Gastrocnemius medialis (tissue), 4 donors: ENCODE data around the gene OPRL1. TPM values are rescaled to one million over a fixed set of nuclear protein-coding genes. Genes with fewer than 3 reads are reported as not detected.
A peak's percentile ranks its signal among the peaks of the same experiment; 100 is the strongest.

Experiments
- ATAC-seq, 2 donors: fragments of 150-250 bp; one replicate each; pipeline ENCODE4 v1.9.1; 2016
- DNase-seq, 2 donors: peaks; one replicate each; pipeline ENCODE4 v3.0.0-alpha.2; 2019
- H3K27ac ChIP-seq, 4 donors: fragments of 200-600 bp; sonication (generic); 1 replicate in 1 of 4; 2 replicates in 3 of 4; pipeline ENCODE4 v1.5.1; 2016 to 2018; ENCODE audit warnings: mild to moderate bottlenecking in 2 of 4, moderate library complexity in 1 of 4
- H3K27me3 ChIP-seq, 3 donors: fragments of 200-600 bp; sonication (generic) in 2 of 3; 1 replicate in 1 of 3; 2 replicates in 2 of 3; pipeline versions ENCODE4 v1.5.1 to v1.6.0; 2016 to 2019; ENCODE audit warnings: mild to moderate bottlenecking in 1 of 3, moderate library complexity in 1 of 3
- H3K36me3 ChIP-seq, 2 donors: fragments of 200-600 bp; sonication (generic) in 1 of 2; one replicate each; pipeline ENCODE4 v1.5.1; 2017 to 2018
- H3K4me1 ChIP-seq, 2 donors: fragments of 200-600 bp; sonication (generic) in 1 of 2; one replicate each; pipeline ENCODE4 v1.5.1; 2016 to 2017; ENCODE audit warnings: mild to moderate bottlenecking in 2 of 2
- H3K4me3 ChIP-seq, 4 donors: fragments of 200-600 bp; sonication (generic) in 3 of 4; 1 replicate in 1 of 4; 2 replicates in 3 of 4; pipeline ENCODE4 v1.5.1; 2016 to 2019; ENCODE audit warnings: mild to moderate bottlenecking in 2 of 4
- H3K9me3 ChIP-seq, 3 donors: fragments of 200-600 bp; sonication (generic) in 2 of 3; 1 replicate in 1 of 3; 2 replicates in 2 of 3; pipeline ENCODE4 v1.5.1; 2016 to 2019
- CTCF ChIP-seq, 5 experiments: fragments of 450-650 bp in 3 of 5; fragments of 200-600 bp in 2 of 5; sonication (generic) in 2 of 5; IDR thresholded peaks in 4 of 5; conservative IDR thresholded peaks in 1 of 5; 1 replicate in 4 of 5; 2 replicates in 1 of 5; pipeline ENCODE4 v1.5.1; 2016 to 2019; ENCODE audit warnings: antibody characterized with exemption in 5 of 5, mild to moderate bottlenecking in 3 of 5, moderate library complexity in 3 of 5
- POLR2A ChIP-seq, 2 donors: fragments of 450-650 bp; IDR thresholded peaks; one replicate each; pipeline ENCODE4 v1.6.1; 2017; ENCODE audit warnings: antibody characterized with exemption in 2 of 2, mild to moderate bottlenecking in 2 of 2, moderate library complexity in 2 of 2
- in situ Hi-C, 4 donors: fragments of 200-750 bp; cut with MboI; loops; one replicate each; pipeline versions ENCODE4 v1.15.0 to v1.8.0; 2017; ENCODE audit warnings: low sequenced_read_pairs in 4 of 4
- intact Hi-C: fragments of 100-400 bp; cut with DNase I; formaldehyde crosslinking; loops from one replicate; pipeline ENCODE4 v1.15.1; 2023; ENCODE audit warnings: low total_unique reads
- total RNA-seq, 4 donors: library from RNA; depleted of rRNA; stranded (reverse); fragments of >200 nt; gene quantifications; one replicate each; pipeline versions ENCODE4 v1.1.0 to v1.2.3, GENCODE V29; 2016

OPRL1 gene
- total RNA-seq, 4 donors from 2014 or later, result 0.10 to 0.68 (median 0.15) TPM

- Histone ChIP-seq H3K27me3 (peaks cover 35 to 49% (median 41%) of the 10 kb centered on the region in 3 donors), H3K27ac (no peak overlapping the region), H3K4me3 (no peak overlapping the region), H3K36me3 (no peaks in the 10 kb centered on the region), H3K4me1 (peaks cover 0 to 10% of the 10 kb centered on the region in 2 donors), H3K9me3 (no peaks in the 10 kb centered on the region)
- in situ Hi-C loops (no loop called here), intact Hi-C loops (loop anchor here (10.0 kb wide), 1 partner anchor 1115 kb away; no protein-coding TSS in a partner anchor)
- no peak for TF ChIP-seq POLR2A (IDR thresholded peaks at IDR 0.05)
- no peak for TF ChIP-seq CTCF (IDR thresholded peaks at IDR 0.05 in 4 of 5, conservative IDR thresholded peaks at IDR 0.05 in 1 of 5)
- no peak for ATAC-seq
- no peak for DNase-seq
Observed at GRCh38 chr20:64099880-64100565, 20.1 kb downstream of the OPRL1 start.

DNA sequence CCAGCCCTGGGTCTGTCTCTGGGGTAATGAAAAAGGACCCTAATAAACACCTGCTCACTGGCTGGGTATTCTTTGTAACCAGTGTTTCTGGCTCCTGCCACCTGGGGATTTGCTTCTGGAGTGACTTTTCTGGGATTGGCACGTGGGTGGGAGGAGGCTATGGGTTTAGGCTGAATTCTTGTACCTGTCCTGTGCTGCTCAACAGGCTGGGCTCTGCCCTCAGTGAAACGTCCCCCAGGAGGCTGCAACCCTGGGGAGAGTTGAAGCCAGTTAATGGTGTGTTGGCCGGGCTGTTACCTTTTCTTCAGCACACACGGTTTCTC lies 20.6 kb downstream of the OPRL1 start:
- H3K4me1 ChIP-seq, result peaks cover 0 to 10% of the 10 kb centered on the region in 2 donors
- TF ChIP-seq CTCF (IDR thresholded peaks at IDR 0.05 in 4 of 5, conservative IDR thresholded peaks at IDR 0.05 in 1 of 5), result no peak
- no peak for TF ChIP-seq POLR2A (IDR thresholded peaks at IDR 0.05)
- ATAC-seq (no peak), DNase-seq (no peak)
- intact Hi-C loops (no loop called here), in situ Hi-C loops (no loop called here)
- no peaks in the 10 kb centered on the region for H3K36me3 ChIP-seq
- no peak overlapping the region for H3K4me3 ChIP-seq
- H3K27ac ChIP-seq, result no peak overlapping the region
- H3K9me3 ChIP-seq, result no peaks in the 10 kb centered on the region
- peaks cover 35 to 49% (median 43%) of the 10 kb centered on the region in 3 donors for H3K27me3 ChIP-seq

GRCh38 chr20:64100946-64101688 lies 21.2 kb downstream of the OPRL1 start:
- DNase-seq, result no peak
- Histone ChIP-seq H3K27me3 (peaks cover 35 to 49% (median 43%) of the 10 kb centered on the region in 3 donors), H3K9me3 (no peaks in the 10 kb centered on the region), H3K4me1 (peaks cover 0 to 10% of the 10 kb centered on the region in 2 donors), H3K27ac (no peak overlapping the region), H3K4me3 (no peak overlapping the region), H3K36me3 (no peaks in the 10 kb centered on the region)
- intact Hi-C loops (no loop called here), in situ Hi-C loops (no loop called here)
- TF ChIP-seq POLR2A (IDR thresholded peaks at IDR 0.05) (no peak), CTCF (IDR thresholded peaks at IDR 0.05 in 4 of 5, conservative IDR thresholded peaks at IDR 0.05 in 1 of 5) (no peak)
- no peak for ATAC-seq

DNA sequence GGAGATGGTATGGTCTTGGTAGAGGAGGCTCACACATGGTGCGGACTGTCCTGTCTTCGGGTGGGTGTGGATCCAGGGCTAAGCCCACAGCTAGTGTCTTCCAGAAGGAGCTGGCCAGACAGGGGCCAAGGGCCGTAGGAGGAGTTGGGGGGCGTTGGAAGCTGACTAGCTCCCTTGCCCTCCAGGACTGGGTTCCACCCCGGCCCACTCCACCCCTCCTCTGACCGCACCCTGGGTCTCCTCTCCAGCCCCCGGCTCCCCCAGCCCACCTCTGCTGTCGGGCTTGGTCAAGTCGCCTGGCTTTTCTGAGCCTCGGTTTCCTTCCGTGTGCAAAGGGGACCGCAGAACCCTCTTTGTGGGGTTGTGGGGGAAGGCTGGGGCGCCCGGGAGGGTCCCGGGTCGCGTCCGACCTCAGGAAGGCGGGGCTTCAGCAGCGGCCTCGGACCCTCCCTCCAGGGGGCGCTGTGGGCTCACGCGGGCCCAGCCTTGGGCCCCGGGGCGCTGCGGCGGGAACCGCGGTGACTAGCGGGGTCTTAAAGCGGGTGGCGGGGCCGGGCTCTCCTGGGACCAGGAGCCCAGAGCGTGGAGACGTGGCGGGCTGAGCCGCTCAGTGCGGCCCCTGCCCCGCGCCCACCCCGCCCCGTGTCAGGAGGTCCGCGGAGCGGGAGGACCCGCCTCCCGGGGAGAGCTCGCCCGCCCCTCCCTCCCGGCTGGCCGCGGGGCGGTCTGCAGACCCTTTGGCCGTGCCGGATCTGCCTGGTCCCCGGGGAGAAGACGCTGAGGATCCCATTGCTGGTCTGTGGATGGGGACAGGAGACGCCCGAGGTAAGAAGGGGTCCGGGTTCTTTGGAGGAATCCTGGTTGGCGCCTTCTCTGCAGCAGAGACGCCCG lies 22.1 kb downstream of the OPRL1 start:
- Histone ChIP-seq H3K4me1 (peaks cover 0 to 10% of the 10 kb centered on the region in 2 donors), H3K4me3 (peak overlapping the region; percentile 31 to 57 (median 36)), H3K27ac (no peak overlapping the region), H3K36me3 (no peaks in the 10 kb centered on the region), H3K9me3 (no peaks in the 10 kb centered on the region), H3K27me3 (peaks cover 35 to 49% (median 43%) of the 10 kb centered on the region in 3 donors)
- DNase-seq, result peak in 1 of 2 donors; percentile 9
- in situ Hi-C loops, result no loop called here
- intact Hi-C loops, result no loop called here
- peak in 1 of 2 donors; percentile 51 for ATAC-seq
- no peak for TF ChIP-seq POLR2A (IDR thresholded peaks at IDR 0.05)
- peak; percentile 15 to 69 (median 49) for TF ChIP-seq CTCF (IDR thresholded peaks at IDR 0.05 in 4 of 5, conservative IDR thresholded peaks at IDR 0.05 in 1 of 5)
